Fibroblast of peridontal ligament (primary cell): Measurements from ENCODE around the gene SULF2.
A peak's percentile ranks its signal among the peaks of the same experiment; 100 is the strongest.

Experiments used
- DNase-seq: peaks from one replicate; pipeline ENCODE4 v3.0.0-alpha.2; 2010; ENCODE audit errors: extremely low read depth

Gene SULF2

DNA sequence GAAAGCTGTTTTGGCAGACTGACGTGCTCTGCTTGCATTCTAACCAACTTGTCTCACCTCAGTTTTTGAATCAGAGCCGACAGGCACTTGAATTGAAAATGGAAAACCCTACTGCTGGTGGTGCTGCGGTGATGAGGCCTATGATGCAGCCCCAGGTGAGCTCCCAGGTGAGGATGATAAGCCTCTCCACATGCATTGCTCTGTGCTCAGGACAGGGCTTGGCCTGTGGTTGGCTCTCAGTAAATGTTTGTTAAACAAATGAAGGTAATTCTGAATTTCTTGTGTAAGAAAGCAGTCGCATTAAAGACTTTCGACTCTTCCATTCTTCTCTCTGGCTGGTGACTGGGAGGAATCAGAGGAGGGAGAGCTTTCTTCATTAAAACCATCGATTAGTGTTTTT, 136.3 kb downstream of the SULF2 start:
- DNase-seq = no peak

- DNase-seq = no peak
Observed at GRCh38 chr20:47647994-47648393, 137.3 kb downstream of the SULF2 start.

DNA sequence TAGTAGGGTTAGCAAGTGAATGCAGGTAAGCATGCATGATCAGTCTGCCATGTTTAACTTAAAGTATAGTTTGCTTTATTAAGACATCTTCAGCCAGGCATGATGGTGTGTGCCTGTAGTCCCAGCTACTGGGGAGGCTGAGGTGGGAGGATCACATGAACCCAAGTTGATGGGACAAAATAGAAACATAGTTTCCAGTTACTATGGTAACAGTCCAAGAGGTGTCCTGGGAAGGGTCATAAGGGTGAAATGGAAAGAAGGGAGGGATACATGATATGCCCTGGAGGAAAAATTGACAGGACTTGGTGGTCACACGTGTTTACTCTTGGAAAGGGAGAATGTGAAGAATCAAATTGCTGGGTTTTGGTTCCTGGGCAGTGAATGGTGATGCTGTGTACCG, 139.6 kb downstream of the SULF2 start:
- no peak for DNase-seq

DNA sequence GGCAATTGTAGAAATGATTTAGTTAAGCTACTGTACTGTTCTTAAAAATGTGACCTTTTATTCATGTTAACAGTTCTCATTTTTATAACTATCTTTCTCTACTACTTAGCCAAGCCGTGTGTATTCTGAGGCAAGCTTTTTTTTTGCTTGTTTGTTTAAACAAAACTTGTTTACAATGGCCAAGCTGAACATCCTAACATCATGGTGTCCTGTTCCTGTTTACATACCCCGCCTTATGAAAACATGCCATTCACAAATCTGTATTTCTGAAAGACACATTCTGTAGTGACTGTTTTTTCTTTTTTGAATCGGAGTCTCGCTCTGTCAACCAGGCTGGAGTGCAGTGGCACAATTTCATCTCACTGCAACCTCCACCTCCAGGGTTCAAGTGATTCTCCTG, 142.7 kb downstream of the SULF2 start:
- no peak for DNase-seq

GRCh38 chr20:47642118-47642517, 143.2 kb downstream of the SULF2 start:
- DNase-seq = peak; percentile 23

- DNase-seq = no peak
Observed at GRCh38 chr20:47638851-47639250, 146.4 kb downstream of the SULF2 start.

- no peak for DNase-seq
Observed at GRCh38 chr20:47635256-47635655, 150.0 kb downstream of the SULF2 start.

DNA sequence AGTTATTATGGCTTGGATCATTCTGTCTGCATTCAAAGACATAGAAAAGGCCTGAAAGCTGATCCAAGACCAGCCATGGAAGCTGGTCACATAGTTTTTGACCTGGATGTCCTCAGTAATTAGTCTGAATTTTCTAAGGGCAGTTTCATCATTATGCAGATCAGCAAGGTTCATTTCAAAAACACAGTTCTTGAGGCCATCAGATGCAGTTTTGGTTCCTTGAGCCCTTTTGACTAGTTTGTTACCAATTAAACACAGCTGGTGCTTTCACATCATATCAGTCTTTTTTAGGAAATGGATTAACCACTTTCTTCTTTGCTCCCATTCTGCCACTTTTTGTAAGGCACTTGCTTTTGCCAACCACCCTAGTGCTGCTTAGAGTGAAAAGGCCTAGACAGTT, 154.2 kb downstream of the SULF2 start:
- DNase-seq = no peak

DNA sequence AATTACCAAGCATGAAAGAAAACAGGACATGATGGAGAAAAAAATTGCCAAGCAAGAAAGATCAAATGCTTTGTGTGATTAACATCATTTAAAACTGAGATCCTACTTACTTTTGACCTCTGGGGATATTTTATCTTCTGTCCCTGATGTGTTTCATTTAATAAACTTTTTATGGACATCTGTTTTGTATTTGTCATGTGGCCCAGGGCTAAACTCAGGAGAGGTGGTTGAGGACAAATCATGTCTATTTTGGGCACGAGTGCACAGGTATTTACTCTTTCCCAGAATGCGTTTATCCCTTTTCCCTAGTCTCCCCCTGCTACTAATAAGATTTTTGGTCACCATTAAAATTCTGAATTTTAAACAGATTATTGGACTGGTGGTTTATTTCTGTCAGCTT, 155.4 kb downstream of the SULF2 start:
- no peak for DNase-seq

- no peak for DNase-seq
Observed at GRCh38 chr20:47627540-47627939, 157.7 kb downstream of the SULF2 start.

DNA sequence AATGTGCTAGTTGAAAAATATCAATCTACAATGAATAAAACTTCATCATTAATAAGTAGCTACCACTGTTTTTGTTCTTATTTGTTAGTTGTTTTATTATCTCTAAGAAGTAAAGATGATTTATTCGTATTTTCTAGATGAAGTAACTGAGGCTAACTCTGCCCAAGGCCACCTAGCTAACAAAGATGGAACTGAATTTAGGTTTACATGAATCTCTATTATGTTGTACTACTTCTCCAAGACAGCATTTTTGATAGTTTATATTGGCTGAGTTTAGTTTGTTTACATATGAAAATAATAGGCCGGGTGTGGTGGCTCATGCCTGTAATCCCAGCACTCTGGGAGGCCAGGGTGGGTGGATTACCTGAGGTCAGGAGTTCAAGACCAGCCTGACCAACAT, 162.1 kb downstream of the SULF2 start:
- DNase-seq = no peak

- DNase-seq = no peak
Observed at GRCh38 chr20:47622118-47622665, 163.1 kb downstream of the SULF2 start.

- DNase-seq = peak; percentile 89
Observed at GRCh38 chr20:47620808-47621805, 164.2 kb downstream of the SULF2 start.

DNA sequence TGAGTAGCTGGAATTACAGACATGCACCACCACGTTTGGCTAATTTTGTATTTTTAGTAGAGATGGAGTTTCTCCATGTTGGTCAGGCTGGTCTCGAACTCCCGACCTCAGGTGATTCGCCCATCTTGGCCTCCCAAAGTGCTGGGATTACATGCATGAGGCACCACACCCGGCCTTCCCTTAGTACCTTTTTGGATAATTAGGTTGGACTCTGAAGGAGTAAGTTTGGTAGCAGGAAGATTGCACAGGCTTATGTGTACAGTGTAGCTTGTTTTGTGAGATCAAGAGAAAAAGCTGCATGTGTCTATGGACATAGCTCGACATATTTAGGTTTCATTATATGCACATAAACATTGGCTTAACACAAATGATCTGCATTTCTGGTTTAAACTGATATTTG, 166.8 kb downstream of the SULF2 start:
- no peak for DNase-seq

GRCh38 chr20:47614703-47615309, 170.5 kb downstream of the SULF2 start:
- DNase-seq = no peak

GRCh38 chr20:47612670-47613069, 172.6 kb downstream of the SULF2 start:
- DNase-seq = no peak

DNA sequence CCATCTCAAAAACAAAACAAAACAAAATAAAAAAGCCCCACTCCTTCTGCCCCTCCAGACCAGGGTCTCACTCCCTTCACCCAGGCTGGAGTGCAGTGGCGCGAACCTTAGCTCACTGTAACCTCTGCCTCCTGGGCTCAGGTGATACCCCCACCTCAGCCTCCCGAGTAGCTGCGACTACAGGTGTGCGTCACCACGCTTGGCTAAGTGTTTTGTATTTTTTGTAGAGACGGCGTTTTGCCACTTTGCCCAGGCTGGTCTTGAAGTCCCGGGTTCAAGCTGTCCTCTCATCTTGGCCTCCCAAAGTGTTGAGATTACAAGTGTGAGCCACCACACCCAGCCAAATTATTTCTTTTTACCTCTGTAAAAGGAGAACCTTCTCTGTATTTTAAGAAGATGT, 173.5 kb downstream of the SULF2 start:
- DNase-seq = no peak

GRCh38 chr20:47610945-47611250, 174.4 kb downstream of the SULF2 start:
- DNase-seq = no peak

- DNase-seq = peak; percentile 83
Observed at GRCh38 chr20:47610247-47610944, 174.9 kb downstream of the SULF2 start.

DNA sequence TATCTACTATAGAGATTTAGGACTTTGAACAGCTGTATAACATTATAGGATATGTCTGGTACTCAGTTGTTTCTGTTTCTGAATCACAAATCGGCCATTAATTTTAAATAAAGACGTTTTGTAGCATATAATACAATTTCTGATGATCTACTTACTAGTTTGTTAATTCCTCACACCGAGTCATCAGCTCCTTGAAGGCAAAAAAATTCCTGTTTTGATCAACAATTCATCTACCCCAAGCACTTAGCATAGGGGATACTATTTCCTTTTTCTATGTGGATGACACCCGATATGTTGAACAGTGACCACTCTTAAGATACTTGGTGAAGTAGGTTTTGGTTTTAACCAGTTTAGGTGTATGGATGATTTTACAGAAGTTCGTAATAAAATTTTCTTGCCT, 176.3 kb downstream of the SULF2 start:
- no peak for DNase-seq
